Suprapubic skin (tissue), 4 donors: ENCODE data around the gene PTBP3.

Experiments
- CTCF ChIP-seq, 2 donors: fragments of 200-600 bp in 1 of 2; fragments of 450-650 bp in 1 of 2; sonication (generic) in 1 of 2; IDR thresholded peaks; one replicate each; pipeline ENCODE4 v1.5.1; 2016 to 2019; ENCODE audit warnings: antibody characterized with exemption in 2 of 2, mild to moderate bottlenecking in 1 of 2, moderate library complexity in 1 of 2
- EP300 ChIP-seq: sonication (generic); formaldehyde crosslinking; IDR thresholded peaks from one replicate; pipeline ENCODE4 v1.6.1; 2017; ENCODE audit warnings: antibody characterized with exemption
- POLR2A ChIP-seq, 2 donors: fragments of 450-650 bp; IDR thresholded peaks; one replicate each; pipeline ENCODE4 v1.6.1; 2017; ENCODE audit warnings: antibody characterized with exemption in 2 of 2, mild to moderate bottlenecking in 2 of 2, moderate library complexity in 2 of 2
- POLR2AphosphoS5 ChIP-seq, 3 donors: sonication (generic); formaldehyde crosslinking; IDR thresholded peaks; one replicate each; pipeline ENCODE4 v1.6.1; 2017; ENCODE audit warnings: antibody characterized with exemption in 3 of 3

- TF ChIP-seq CTCF (IDR thresholded peaks at IDR 0.05) (no peak), POLR2A (IDR thresholded peaks at IDR 0.05) (no peak), POLR2AphosphoS5 (IDR thresholded peaks at IDR 0.05) (no peak), EP300 (no peak)
Observed at GRCh38 chr9:112360047-112360804, 26.8 kb upstream of the PTBP3 start.
